ENCODE results near the gene KCTD16.

KCTD16 gene

DNA sequence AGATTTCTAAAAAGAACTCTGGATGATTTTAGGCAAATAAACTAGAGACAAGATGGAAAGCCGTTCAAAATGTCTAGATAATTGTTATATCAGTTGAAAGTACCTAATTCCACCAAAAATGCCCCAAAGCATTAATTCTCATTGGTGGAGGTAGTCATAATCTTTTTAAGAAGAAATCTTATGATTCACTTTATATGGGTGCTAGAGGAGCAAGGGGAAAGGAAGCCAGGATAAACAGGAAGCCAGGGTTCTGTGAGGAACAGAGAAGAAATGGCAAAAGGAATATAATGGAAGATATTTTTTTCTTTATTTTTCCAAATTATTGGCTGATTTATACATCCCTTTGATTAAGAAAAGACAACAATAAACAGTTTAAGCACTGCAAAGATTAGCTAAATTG lies 8.0 kb upstream of the KCTD16 start:
- DNase-seq (ENCODE audit: extremely low read depth, insufficient read length): no peak
- TF ChIP-seq, protein P1, sequence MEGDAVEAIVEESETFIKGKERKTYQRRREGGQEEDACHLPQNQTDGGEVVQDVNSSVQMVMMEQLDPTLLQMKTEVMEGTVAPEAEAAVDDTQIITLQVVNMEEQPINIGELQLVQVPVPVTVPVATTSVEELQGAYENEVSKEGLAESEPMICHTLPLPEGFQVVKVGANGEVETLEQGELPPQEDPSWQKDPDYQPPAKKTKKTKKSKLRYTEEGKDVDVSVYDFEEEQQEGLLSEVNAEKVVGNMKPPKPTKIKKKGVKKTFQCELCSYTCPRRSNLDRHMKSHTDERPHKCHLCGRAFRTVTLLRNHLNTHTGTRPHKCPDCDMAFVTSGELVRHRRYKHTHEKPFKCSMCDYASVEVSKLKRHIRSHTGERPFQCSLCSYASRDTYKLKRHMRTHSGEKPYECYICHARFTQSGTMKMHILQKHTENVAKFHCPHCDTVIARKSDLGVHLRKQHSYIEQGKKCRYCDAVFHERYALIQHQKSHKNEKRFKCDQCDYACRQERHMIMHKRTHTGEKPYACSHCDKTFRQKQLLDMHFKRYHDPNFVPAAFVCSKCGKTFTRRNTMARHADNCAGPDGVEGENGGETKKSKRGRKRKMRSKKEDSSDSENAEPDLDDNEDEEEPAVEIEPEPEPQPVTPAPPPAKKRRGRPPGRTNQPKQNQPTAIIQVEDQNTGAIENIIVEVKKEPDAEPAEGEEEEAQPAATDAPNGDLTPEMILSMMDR (IDR thresholded peaks at IDR 0.05; ENCODE audit: insufficient read depth, low read length, poor library complexity, severe bottlenecking): no peak
- no peak overlapping the region for H3K4me3 ChIP-seq (replicated peaks; ENCODE audit: low read depth, low read length)
- no peaks in the 10 kb centered on the region; the same call in none of the 2 replicates for H3K36me3 ChIP-seq (ENCODE audit: control insufficient read depth, insufficient read depth, low read length)
- H3K27me3 ChIP-seq (replicated peaks; ENCODE audit: control insufficient read depth, insufficient read depth, low read length): no peaks in the 10 kb centered on the region

DNA sequence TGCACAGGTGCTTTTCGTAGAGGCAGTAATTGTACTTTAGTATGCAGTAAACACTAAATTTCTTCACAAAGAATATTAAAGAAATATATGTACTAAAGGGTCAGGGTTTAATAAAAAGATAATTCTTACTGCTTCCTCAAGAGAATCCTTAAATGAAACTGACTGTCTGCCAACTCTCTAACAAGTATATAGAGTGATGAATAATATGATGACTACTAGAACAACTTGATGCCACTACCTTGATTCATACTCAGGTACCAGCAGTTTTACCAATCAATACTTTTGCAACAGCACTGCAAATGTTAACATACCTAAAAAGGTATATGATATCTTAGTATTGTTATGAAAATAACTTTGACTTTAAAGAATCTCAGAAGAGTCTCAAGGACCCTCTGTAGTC lies 4.0 kb upstream of the KCTD16 start:
- Histone ChIP-seq H3K36me3 (ENCODE audit: control insufficient read depth, insufficient read depth, low read length) (no peaks in the 10 kb centered on the region; the same call in 1 of the 2 replicates), H3K4me3 (replicated peaks; ENCODE audit: low read depth, low read length) (no peak overlapping the region), H3K27me3 (replicated peaks; ENCODE audit: control insufficient read depth, insufficient read depth, low read length) (no peaks in the 10 kb centered on the region)
- TF ChIP-seq, protein P1 (IDR thresholded peaks at IDR 0.05; ENCODE audit: insufficient read depth, low read length, poor library complexity, severe bottlenecking): no peak
- DNase-seq (ENCODE audit: extremely low read depth, insufficient read length): no peak

DNA sequence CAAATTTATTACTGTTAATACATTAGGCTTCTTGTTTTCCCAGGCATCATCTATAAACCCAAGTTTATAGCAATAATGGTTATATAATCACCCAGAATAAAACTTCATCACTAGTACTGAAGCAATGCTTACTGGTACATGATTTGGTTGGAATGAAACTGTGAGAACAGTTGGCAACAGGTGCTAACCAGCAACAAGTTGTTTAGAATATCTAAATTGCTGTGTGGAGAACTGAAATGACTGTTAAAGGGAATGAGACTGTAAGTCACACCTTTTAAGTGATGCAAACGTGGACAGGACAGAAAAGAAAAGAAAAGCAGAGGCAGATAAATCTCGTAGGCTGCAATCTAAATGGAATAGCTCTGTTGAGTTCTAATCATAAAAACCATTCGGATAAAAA lies 2.7 kb upstream of the KCTD16 start:
- H3K4me3 ChIP-seq (replicated peaks; ENCODE audit: low read depth, low read length): no peak overlapping the region
- TF ChIP-seq, protein P1 (IDR thresholded peaks at IDR 0.05; ENCODE audit: insufficient read depth, low read length, poor library complexity, severe bottlenecking): no peak
- H3K27me3 ChIP-seq (replicated peaks; ENCODE audit: control insufficient read depth, insufficient read depth, low read length): no peaks in the 10 kb centered on the region
- DNase-seq (ENCODE audit: extremely low read depth, insufficient read length): no peak
- H3K36me3 ChIP-seq (ENCODE audit: control insufficient read depth, insufficient read depth, low read length): no peaks in the 10 kb centered on the region; the same call in 1 of the 2 replicates

DNA sequence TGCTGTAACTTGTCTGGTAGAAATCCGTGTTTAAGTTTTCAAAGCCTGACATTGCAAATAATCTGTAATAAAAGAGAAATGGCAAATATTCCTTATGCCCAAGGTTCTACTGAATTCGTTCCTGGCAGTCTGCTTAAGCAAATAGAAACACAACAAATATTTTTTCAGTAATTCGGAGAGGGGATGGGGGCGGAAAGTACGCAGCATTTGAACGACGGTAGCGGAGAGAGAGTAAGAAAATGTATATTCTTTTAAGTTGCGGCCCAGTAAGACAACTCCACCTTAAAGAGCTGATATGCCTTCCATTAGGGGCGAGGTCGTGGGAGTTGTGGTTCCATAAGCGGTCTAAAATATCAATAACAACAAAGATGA lies 783 bp upstream of the KCTD16 start:
- peak overlapping the region; percentile 95 for H3K4me3 ChIP-seq (replicated peaks; ENCODE audit: low read depth, low read length)
- DNase-seq (ENCODE audit: extremely low read depth, insufficient read length): no peak
- H3K36me3 ChIP-seq (ENCODE audit: control insufficient read depth, insufficient read depth, low read length): no peaks in the 10 kb centered on the region
- no peaks in the 10 kb centered on the region for H3K27me3 ChIP-seq (replicated peaks; ENCODE audit: control insufficient read depth, insufficient read depth, low read length)
- TF ChIP-seq, protein P1 (IDR thresholded peaks at IDR 0.05; ENCODE audit: insufficient read depth, low read length, poor library complexity, severe bottlenecking): no peak

DNA sequence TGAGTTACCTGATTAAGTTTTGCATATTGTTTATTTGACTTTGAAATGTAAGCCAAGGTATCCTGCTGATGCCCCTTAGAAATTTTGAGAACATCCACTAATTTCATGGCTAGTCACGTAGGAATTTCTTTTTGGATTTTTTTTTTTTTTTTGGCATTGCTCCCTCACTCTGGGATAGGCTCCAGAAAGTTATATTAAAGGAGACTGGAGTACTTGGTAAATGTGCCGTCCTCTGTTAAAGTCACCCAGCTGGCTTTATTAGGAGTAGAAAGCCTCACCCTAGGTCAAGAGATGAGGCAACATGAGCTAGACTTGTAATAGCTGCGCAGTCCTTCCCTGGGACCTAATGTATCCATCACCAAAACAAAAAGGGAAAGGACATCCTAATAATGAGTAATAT lies 3.1 kb downstream of the KCTD16 start:
- TF ChIP-seq, protein P1 (IDR thresholded peaks at IDR 0.05; ENCODE audit: insufficient read depth, low read length, poor library complexity, severe bottlenecking): no peak
- Histone ChIP-seq H3K4me3 (replicated peaks; ENCODE audit: low read depth, low read length) (no peak overlapping the region), H3K27me3 (replicated peaks; ENCODE audit: control insufficient read depth, insufficient read depth, low read length) (no peaks in the 10 kb centered on the region), H3K36me3 (ENCODE audit: control insufficient read depth, insufficient read depth, low read length) (no peaks in the 10 kb centered on the region)
- DNase-seq (ENCODE audit: extremely low read depth, insufficient read length): no peak

DNA sequence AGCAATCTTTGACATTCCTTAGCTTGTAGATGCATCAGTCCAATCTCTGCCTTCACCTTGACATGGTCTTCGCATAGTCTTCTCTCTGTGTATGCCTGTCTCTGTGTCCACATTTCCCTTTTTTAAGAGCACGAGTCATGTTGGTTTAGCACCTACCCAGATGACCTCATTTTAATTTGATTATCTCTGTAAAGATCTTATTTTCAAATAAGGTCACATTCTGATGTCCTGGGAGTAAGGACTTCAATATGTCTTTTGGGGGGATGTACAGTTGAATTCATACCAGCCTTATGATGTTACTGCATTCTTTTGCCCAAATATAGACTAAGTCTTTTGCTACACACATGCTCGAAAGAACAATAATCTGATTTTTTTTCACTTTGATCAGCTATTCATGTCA lies 6.9 kb downstream of the KCTD16 start:
- TF ChIP-seq, protein P1 (IDR thresholded peaks at IDR 0.05; ENCODE audit: insufficient read depth, low read length, poor library complexity, severe bottlenecking): no peak
- no peak for DNase-seq (ENCODE audit: extremely low read depth, insufficient read length)

More for the DNA sequence above, 6.9 kb downstream of the KCTD16 start:
- H3K4me3 ChIP-seq (replicated peaks; ENCODE audit: low read depth, low read length): no peak overlapping the region
- no peaks in the 10 kb centered on the region for H3K27me3 ChIP-seq (replicated peaks; ENCODE audit: control insufficient read depth, insufficient read depth, low read length)
- no peaks in the 10 kb centered on the region for H3K36me3 ChIP-seq (ENCODE audit: control insufficient read depth, insufficient read depth, low read length)
